Common myeloid progenitor, CD34-positive (primary cell): ENCODE measurements around the gene SLC2A1.

Experiments
- CTCF ChIA-PET: fragments of 350-600 bp; sonication (Branson Sonifier 250); formaldehyde crosslinking; loops from one replicate; lab custom pipeline; 2021; ENCODE audit warnings: antibody characterized with exemption; lab: Charles Lee
- POLR2A ChIA-PET: fragments of 350-600 bp; sonication (Branson Sonifier 250); formaldehyde crosslinking; loops from one replicate; lab custom pipeline; 2021; ENCODE audit warnings: antibody characterized with exemption; lab: Charles Lee
- DNase-seq, 3 donors: peaks; one replicate each; pipeline versions ENCODE4 v3.0.0 to v3.0.0-alpha.2; 2013
- H3K27ac ChIP-seq, 2 experiments: 1 replicate in 1 of 2; 2 replicates in 1 of 2; pipeline ENCODE4 v1.7.0; 2013; ENCODE audit warnings: inconsistent platforms in 2 of 2, low read length in 2 of 2, mild to moderate bottlenecking in 2 of 2, low read depth in 1 of 2, moderate library complexity in 1 of 2; ENCODE audit not compliant: severe bottlenecking in 2 of 2, insufficient read depth in 1 of 2, poor library complexity in 1 of 2
- H3K27me3 ChIP-seq, 5 experiments: replicated peaks in 2 of 5; 1 replicate in 3 of 5; 2 replicates in 2 of 5; pipeline versions ENCODE4 v1.6.1 to v1.7.0; 2013; ENCODE audit warnings: low read length in 4 of 5, mild to moderate bottlenecking in 2 of 5, moderate library complexity in 2 of 5, inconsistent platforms in 1 of 5; ENCODE audit not compliant: insufficient read depth in 5 of 5, control insufficient read depth in 4 of 5
- H3K36me3 ChIP-seq, 4 experiments: 1 replicate in 2 of 4; 2 replicates in 2 of 4; pipeline versions ENCODE4 v1.6.1 to v1.7.0; 2013; ENCODE audit warnings: low read length in 3 of 4, control low read depth in 1 of 4, mild to moderate bottlenecking in 1 of 4; ENCODE audit not compliant: control insufficient read depth in 4 of 4, insufficient read depth in 4 of 4
- H3K4me1 ChIP-seq, 4 experiments: 1 replicate in 3 of 4; 2 replicates in 1 of 4; pipeline versions ENCODE4 v1.6.1 to v1.7.1; 2013; ENCODE audit warnings: low read length in 3 of 4, mild to moderate bottlenecking in 3 of 4, control low read depth in 1 of 4, inconsistent platforms in 1 of 4, moderate library complexity in 1 of 4; ENCODE audit not compliant: control insufficient read depth in 4 of 4, insufficient read depth in 4 of 4; ENCODE audit errors: control extremely low read depth in 1 of 4
- H3K4me3 ChIP-seq, 7 experiments: 1 replicate in 4 of 7; 2 replicates in 3 of 7; pipeline versions ENCODE4 v1.5.1 to v1.7.0; 2013; ENCODE audit warnings: mild to moderate bottlenecking in 7 of 7, low read length in 6 of 7, moderate library complexity in 6 of 7, inconsistent platforms in 2 of 7, low read depth in 2 of 7, control low read depth in 1 of 7; ENCODE audit not compliant: insufficient read depth in 4 of 7, control insufficient read depth in 1 of 7; ENCODE audit errors: extremely low read depth in 1 of 7
- H3K9me3 ChIP-seq, 5 experiments: 1 replicate in 4 of 5; 2 replicates in 1 of 5; pipeline versions ENCODE4 v1.6.1 to v1.7.1; 2013; ENCODE audit warnings: low read length in 4 of 5, mild to moderate bottlenecking in 2 of 5, inconsistent platforms in 1 of 5, low read depth in 1 of 5, moderate library complexity in 1 of 5; ENCODE audit not compliant: control insufficient read depth in 4 of 5, insufficient read depth in 2 of 5; ENCODE audit errors: control extremely low read depth in 1 of 5
- WGBS: methylation state at CpG from one replicate; pipeline ENCODE4 v1.1.5; 2013; ENCODE audit not compliant: insufficient coverage; 5-methylcytosine and 5-hydroxymethylcytosine counted together

SLC2A1 gene

GRCh38 chr1:42953182-42954180 lies 5.2 kb downstream of the SLC2A1 start:
- H3K27ac ChIP-seq = peak overlapping the region in 1 of 2 experiments; percentile 54
- ChIA-PET POLR2A (interaction anchor here (0.6 to 1.1 kb wide), 2 partner anchors 11 to 12 kb away, joined by 3 read pairs; no protein-coding TSS in a partner anchor), CTCF (interaction anchor here (1.0 to 2.5 kb wide), 12 partner anchors 8 to 120 kb away, joined by 3 to 11 read pairs (median 5); no protein-coding TSS in a partner anchor)
- peaks cover 0 to 75% (median 53%) of the 10 kb centered on the region in 4 experiments for H3K4me1 ChIP-seq
- H3K36me3 ChIP-seq = peaks cover 0 to 28% (median 0%) of the 10 kb centered on the region in 4 experiments
- no peaks in the 10 kb centered on the region for H3K27me3 ChIP-seq
- peak in 2 of 3 donors; percentile 38 to 46 for DNase-seq
- H3K4me3 ChIP-seq = no peak overlapping the region
- WGBS = 93% methylated on average over 12 of the region's 13 CpGs
- H3K9me3 ChIP-seq = no peaks in the 10 kb centered on the region

GRCh38 chr1:42952303-42953001 lies 6.2 kb downstream of the SLC2A1 start:
- DNase-seq = peak in 2 of 3 donors; percentile 31 to 49
- H3K4me1 ChIP-seq = peaks cover 0 to 79% (median 47%) of the 10 kb centered on the region in 4 experiments

GRCh38 chr1:42951588-42951987 lies 7.1 kb downstream of the SLC2A1 start:
- 100% methylated on average over 1 of the region's 1 CpG for WGBS
- POLR2A ChIA-PET = no interaction called here
- H3K9me3 ChIP-seq = no peaks in the 10 kb centered on the region
- peaks cover 0 to 79% (median 42%) of the 10 kb centered on the region in 4 experiments for H3K4me1 ChIP-seq
- H3K27me3 ChIP-seq = no peaks in the 10 kb centered on the region
- CTCF ChIA-PET = interaction anchor here (0.7 to 1.7 kb wide), 4 partner anchors 15 to 38 kb away, joined by 3 to 6 read pairs (median 4); no protein-coding TSS in a partner anchor
- peaks cover 0 to 42% (median 0%) of the 10 kb centered on the region in 4 experiments for H3K36me3 ChIP-seq
- no peak overlapping the region for H3K4me3 ChIP-seq
- DNase-seq = no peak
- no peak overlapping the region for H3K27ac ChIP-seq

More at GRCh38 chr1:42952303-42953001, 6.2 kb downstream of the SLC2A1 start:
- peak overlapping the region in 1 of 2 experiments; percentile 44 for H3K27ac ChIP-seq
- no peaks in the 10 kb centered on the region for H3K27me3 ChIP-seq
- peak overlapping the region in 1 of 7 experiments; percentile 13 for H3K4me3 ChIP-seq
- 84% methylated on average over 11 of the region's 11 CpGs for WGBS
- H3K36me3 ChIP-seq = peaks cover 0 to 36% (median 0%) of the 10 kb centered on the region in 4 experiments
- no peaks in the 10 kb centered on the region for H3K9me3 ChIP-seq
- POLR2A ChIA-PET = interaction anchor here (1.1 kb wide), 1 partner anchor 10 kb away, joined by 3 read pairs; no protein-coding TSS in a partner anchor
- CTCF ChIA-PET = interaction anchor here (0.7 to 1.7 kb wide), 11 partner anchors 8 to 121 kb away, joined by 3 to 7 read pairs (median 4); no protein-coding TSS in a partner anchor

GRCh38 chr1:42950116-42950481 lies 8.6 kb downstream of the SLC2A1 start:
- H3K27me3 ChIP-seq = no peaks in the 10 kb centered on the region
- H3K9me3 ChIP-seq = no peaks in the 10 kb centered on the region
- no peak for DNase-seq
- WGBS = no CpG with 5 or more reads among the region's 5 CpGs
- POLR2A ChIA-PET = interaction anchor here (0.6 to 0.9 kb wide), 2 partner anchors 13 to 26 kb away, joined by 3 to 4 read pairs; no protein-coding TSS in a partner anchor
- CTCF ChIA-PET = interaction anchor here (1.2 kb wide), 2 partner anchors 9 to 17 kb away, joined by 3 to 6 read pairs; no protein-coding TSS in a partner anchor
- H3K4me3 ChIP-seq = no peak overlapping the region
- peak overlapping the region in 1 of 2 experiments; percentile 51 for H3K27ac ChIP-seq
- peaks cover 0 to 42% (median 0%) of the 10 kb centered on the region in 4 experiments for H3K36me3 ChIP-seq
- H3K4me1 ChIP-seq = peaks cover 2 to 83% (median 53%) of the 10 kb centered on the region in 4 experiments

GRCh38 chr1:42949312-42950115 lies 9.2 kb downstream of the SLC2A1 start:
- Histone ChIP-seq H3K4me1 (peaks cover 4 to 83% (median 59%) of the 10 kb centered on the region in 4 experiments), H3K36me3 (peaks cover 0 to 39% (median 0%) of the 10 kb centered on the region in 4 experiments), H3K9me3 (no peaks in the 10 kb centered on the region), H3K27ac (peak overlapping the region in 1 of 2 experiments; percentile 51), H3K27me3 (no peaks in the 10 kb centered on the region), H3K4me3 (no peak overlapping the region)
- ChIA-PET CTCF (interaction anchor here (0.6 to 1.2 kb wide), 3 partner anchors 9 to 17 kb away, joined by 3 to 6 read pairs (median 3); no protein-coding TSS in a partner anchor), POLR2A (interaction anchor here (0.6 to 0.9 kb wide), 2 partner anchors 12 to 25 kb away, joined by 3 to 4 read pairs; no protein-coding TSS in a partner anchor)
- WGBS = 86% methylated on average over 8 of the region's 9 CpGs
- peak in 1 of 3 donors; percentile 55 for DNase-seq
